ENCODE results near the gene FBLL1.

The FBLL1 gene

DNA sequence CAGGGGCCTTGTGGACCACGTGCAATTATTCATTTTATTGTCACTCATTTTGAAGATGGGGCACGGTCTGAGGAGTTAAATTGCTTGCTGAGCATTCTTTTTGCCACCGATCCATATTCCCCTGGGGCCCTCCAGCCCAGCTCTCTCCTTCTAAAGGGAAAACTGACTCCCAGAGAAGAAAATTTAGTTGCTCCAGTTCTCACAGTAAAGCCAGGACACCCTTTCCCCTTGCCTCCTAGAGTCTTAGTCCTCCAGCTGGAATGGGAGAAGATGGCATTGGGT, 51.1 kb downstream of the FBLL1 start:
- DNase-seq: no peak
- H3K27me3 ChIP-seq (replicated peaks in 2 of 5; ENCODE audit: control insufficient read depth in 4 of 5, insufficient read depth in 5 of 5, low read length in 4 of 5): no peaks in the 10 kb centered on the region
- peaks cover 14 to 44% (median 36%) of the 10 kb centered on the region in 4 experiments for H3K4me1 ChIP-seq (ENCODE audit: control extremely low read depth in 1 of 4, control insufficient read depth in 4 of 4, insufficient read depth in 4 of 4, low read length in 3 of 4)
- peaks cover 0 to 8% (median 0%) of the 10 kb centered on the region in 4 experiments for H3K36me3 ChIP-seq (ENCODE audit: control insufficient read depth in 4 of 4, insufficient read depth in 4 of 4, low read length in 3 of 4)
- 85% methylated on average over 2 of the region's 3 CpGs for WGBS (ENCODE audit: insufficient coverage)
- ChIA-PET POLR2A (no interaction called here), CTCF (no interaction called here)
- H3K27ac ChIP-seq (ENCODE audit: insufficient read depth in 1 of 2, low read depth in 1 of 2, low read length in 2 of 2, poor library complexity in 1 of 2, severe bottlenecking in 2 of 2): peak overlapping the region; percentile 50 to 68
- peak overlapping the region in 6 of 7 experiments; percentile 45 to 98 (median 78) for H3K4me3 ChIP-seq (ENCODE audit: control insufficient read depth in 1 of 7, extremely low read depth in 1 of 7, insufficient read depth in 4 of 7, low read depth in 2 of 7, low read length in 6 of 7)
- peaks cover 0 to 2% (median 0%) of the 10 kb centered on the region in 5 experiments for H3K9me3 ChIP-seq (ENCODE audit: control extremely low read depth in 1 of 5, control insufficient read depth in 4 of 5, insufficient read depth in 2 of 5, low read depth in 1 of 5, low read length in 4 of 5)
